ENCODE data around the gene CHRNG. TPM values are rescaled to one million over a fixed set of nuclear protein-coding genes. Genes with fewer than 3 reads are reported as not detected.

Gene CHRNG
- polyA plus RNA-seq, 2 of the 4 experiments (the other 2 are of a cell fraction), result not detected

DNA sequence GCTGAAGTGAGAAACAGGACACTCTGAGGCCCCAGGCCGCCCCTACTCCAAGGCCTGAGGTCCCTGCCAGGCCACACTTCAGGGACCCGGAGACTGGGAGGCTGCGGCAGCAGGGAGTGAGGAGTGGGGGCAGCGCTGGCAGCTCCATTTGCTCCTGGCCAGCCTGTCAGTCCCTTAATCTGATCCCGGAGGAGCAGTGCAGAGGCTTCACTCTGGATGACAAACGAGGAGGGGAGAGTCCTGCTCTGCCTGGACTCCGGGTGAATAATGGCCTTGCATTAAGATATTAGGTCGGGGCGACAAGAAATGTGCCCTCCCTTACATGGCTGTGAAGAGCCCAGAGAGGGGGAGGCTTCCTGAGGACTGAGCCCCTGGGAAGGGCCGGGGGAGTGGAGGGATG is 33.6 kb upstream of the CHRNG start (continued):
- no peak for TF ChIP-seq SREBF2 (IDR thresholded peaks at IDR 0.05)
- TF ChIP-seq SMC3 (IDR thresholded peaks at IDR 0.05), result no peak

DNA sequence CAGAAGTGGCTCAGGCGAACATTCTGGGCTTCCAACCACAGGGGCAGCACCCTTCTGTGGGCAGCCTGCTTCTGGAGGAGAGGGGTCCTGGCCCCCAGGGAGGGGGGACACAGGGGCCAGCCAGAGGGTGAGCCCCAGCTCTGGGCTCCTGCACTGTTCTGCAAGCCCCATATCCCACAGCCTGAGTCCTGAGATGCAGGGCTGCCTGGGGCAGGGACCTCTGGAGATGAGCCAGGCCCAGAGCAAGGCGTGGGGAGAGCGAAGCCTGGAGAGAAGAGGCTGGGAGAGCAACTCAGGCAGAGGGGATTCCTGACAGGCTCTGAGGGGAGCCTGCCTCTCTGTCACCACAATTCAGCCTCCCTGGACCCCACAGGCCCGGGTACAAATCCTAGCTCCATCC is 32.8 kb upstream of the CHRNG start:
- FAIRE-seq (no peak), DNase-seq (ENCODE audit: low read depth in 1 of 2, low spot score in 1 of 2) (no peak), ATAC-seq (peak; percentile 46 to 48; a peak in 4 of 6 replicates)
- H3K4me3 ChIP-seq, result no peak overlapping the region
- H3K4me2 ChIP-seq, result no peak overlapping the region
- H3K4me1 ChIP-seq, result peaks cover 20% of the 10 kb centered on the region
- H3K9me3 ChIP-seq, result no peaks in the 10 kb centered on the region
- H3K27ac ChIP-seq, result no peak overlapping the region
- POLR2A ChIA-PET, result no interaction called here
- CTCF ChIA-PET, result interaction anchor here (2.2 to 7.9 kb wide), 2 partner anchors 12 to 15 kb away, joined by 6 to 77 read pairs; partner anchors contain the start of gene PRSS56
- TF ChIP-seq NR3C1 (IDR thresholded peaks at IDR 0.05) (no peak), SMC3 (IDR thresholded peaks at IDR 0.05) (no peak), HMGXB4 (CRISPR knock-in tag; IDR thresholded peaks at IDR 0.05; ENCODE audit: borderline replicate concordance) (no peak), HEYL (CRISPR knock-in tag; IDR thresholded peaks at IDR 0.05) (no peak)
- WGBS (ENCODE audit: missing lambda C conversion rate), result 76% methylated on average over 2 of the region's 4 CpGs

DNA sequence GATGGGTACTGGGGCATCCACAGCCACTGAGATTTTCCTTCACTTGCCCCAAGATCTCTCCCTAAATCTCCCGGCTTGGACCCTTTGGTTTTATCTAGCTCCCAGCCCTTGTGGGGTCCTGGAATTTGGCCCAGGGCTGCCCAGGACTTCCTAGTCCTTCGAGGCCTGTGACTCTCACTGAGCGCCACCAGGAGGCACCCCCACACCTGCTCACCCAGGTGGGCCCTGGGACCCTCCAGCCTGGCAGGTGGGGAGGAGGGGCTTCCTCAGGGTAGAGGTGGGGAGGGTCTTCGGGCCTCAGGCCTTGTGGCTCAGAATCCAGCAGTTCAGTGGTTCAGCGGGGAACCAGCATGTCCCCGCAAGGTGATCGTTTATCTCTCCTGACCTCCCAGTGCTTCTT is 31.2 kb upstream of the CHRNG start:
- Histone ChIP-seq H3K4me1 (peaks cover 5% of the 10 kb centered on the region), H3K4me2 (no peak overlapping the region), H3K9me3 (no peaks in the 10 kb centered on the region), H3K4me3 (no peak overlapping the region), H3K27ac (no peak overlapping the region)
- 74% methylated on average over 5 of the region's 7 CpGs for WGBS (ENCODE audit: missing lambda C conversion rate)
- CTCF ChIA-PET, result interaction anchor here (1.4 to 7.9 kb wide), 3 partner anchors 10 to 64 kb away, joined by 5 to 77 read pairs (median 6); partner anchors contain the start of gene PRSS56
- TF ChIP-seq RARB (CRISPR knock-in tag; IDR thresholded peaks at IDR 0.05) (no peak), TFCP2L1 (CRISPR knock-in tag; IDR thresholded peaks at IDR 0.05) (no peak), MAZ (IDR thresholded peaks at IDR 0.05; ENCODE audit: borderline replicate concordance, low read depth, low read length) (no peak), ZFP36 (IDR thresholded peaks at IDR 0.05; ENCODE audit: borderline replicate concordance, partially characterized antibody) (no peak), PBX3 (IDR thresholded peaks at IDR 0.05) (no peak), JUNB (IDR thresholded peaks at IDR 0.05) (no peak), RCOR1 (IDR thresholded peaks at IDR 0.05; ENCODE audit: low read depth, low read length) (no peak), HMGXB4 (CRISPR knock-in tag; IDR thresholded peaks at IDR 0.05; ENCODE audit: borderline replicate concordance) (no peak)
- TF ChIP-seq, protein P1, sequence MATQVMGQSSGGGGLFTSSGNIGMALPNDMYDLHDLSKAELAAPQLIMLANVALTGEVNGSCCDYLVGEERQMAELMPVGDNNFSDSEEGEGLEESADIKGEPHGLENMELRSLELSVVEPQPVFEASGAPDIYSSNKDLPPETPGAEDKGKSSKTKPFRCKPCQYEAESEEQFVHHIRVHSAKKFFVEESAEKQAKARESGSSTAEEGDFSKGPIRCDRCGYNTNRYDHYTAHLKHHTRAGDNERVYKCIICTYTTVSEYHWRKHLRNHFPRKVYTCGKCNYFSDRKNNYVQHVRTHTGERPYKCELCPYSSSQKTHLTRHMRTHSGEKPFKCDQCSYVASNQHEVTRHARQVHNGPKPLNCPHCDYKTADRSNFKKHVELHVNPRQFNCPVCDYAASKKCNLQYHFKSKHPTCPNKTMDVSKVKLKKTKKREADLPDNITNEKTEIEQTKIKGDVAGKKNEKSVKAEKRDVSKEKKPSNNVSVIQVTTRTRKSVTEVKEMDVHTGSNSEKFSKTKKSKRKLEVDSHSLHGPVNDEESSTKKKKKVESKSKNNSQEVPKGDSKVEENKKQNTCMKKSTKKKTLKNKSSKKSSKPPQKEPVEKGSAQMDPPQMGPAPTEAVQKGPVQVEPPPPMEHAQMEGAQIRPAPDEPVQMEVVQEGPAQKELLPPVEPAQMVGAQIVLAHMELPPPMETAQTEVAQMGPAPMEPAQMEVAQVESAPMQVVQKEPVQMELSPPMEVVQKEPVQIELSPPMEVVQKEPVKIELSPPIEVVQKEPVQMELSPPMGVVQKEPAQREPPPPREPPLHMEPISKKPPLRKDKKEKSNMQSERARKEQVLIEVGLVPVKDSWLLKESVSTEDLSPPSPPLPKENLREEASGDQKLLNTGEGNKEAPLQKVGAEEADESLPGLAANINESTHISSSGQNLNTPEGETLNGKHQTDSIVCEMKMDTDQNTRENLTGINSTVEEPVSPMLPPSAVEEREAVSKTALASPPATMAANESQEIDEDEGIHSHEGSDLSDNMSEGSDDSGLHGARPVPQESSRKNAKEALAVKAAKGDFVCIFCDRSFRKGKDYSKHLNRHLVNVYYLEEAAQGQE (IDR thresholded peaks at IDR 0.05), result no peak
- ATAC-seq (no peak), FAIRE-seq (no peak), DNase-seq (ENCODE audit: low read depth in 1 of 2, low spot score in 1 of 2) (no peak)
- POLR2A ChIA-PET, result no interaction called here

Measured in A549 (cell line).